Measurements from ENCODE around the gene MIDN.

DNA sequence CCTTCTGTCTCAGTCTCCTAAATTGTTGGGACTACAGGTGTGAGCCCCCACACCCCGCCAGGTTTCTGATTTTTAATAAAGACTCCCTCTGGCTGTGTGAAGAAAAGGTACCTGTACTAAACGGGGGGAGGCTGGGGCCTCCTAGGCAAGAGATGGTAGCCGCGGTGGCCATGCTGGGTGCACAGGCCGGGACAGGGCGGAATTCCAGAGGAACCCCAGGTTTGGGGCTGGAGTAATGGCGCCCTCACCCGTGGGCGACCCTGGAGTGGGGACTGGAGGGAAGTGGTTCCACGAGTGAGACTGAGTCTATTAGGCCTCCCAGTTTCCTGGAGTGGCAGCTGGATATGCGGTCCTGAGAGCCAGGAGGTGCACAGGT lies 9.0 kb upstream of the MIDN start:
- TF ChIP-seq CTCF (conservative IDR thresholded peaks at IDR 0.05 in 1 of 2, IDR thresholded peaks at IDR 0.05 in 1 of 2; ENCODE audit: extremely low read depth in 1 of 2, insufficient read depth in 1 of 2, low read depth in 1 of 2, low read length in 2 of 2) = no peak
- no peak for TF ChIP-seq EZH2 (IDR thresholded peaks at IDR 0.05; ENCODE audit: borderline replicate concordance, low read length)

All from mammary epithelial cell (primary cell).